CD8-positive, alpha-beta memory T cell (primary cell): Measurements from ENCODE around the gene AHCY. TPM values are rescaled to one million over a fixed set of nuclear protein-coding genes. Genes with fewer than 3 reads are reported as not detected.

Experiments
- CTCF ChIA-PET: fragments of 350-600 bp; sonication (Branson Sonifier 250); formaldehyde crosslinking; loops from one replicate; lab custom pipeline; 2021; ENCODE audit warnings: antibody characterized with exemption; lab: Charles Lee
- POLR2A ChIA-PET: fragments of 350-600 bp; sonication (Branson Sonifier 250); formaldehyde crosslinking; loops from one replicate; lab custom pipeline; 2021; ENCODE audit warnings: antibody characterized with exemption; lab: Charles Lee
- DNase-seq, 5 donors: peaks; one replicate each; pipeline versions ENCODE4 v3.0.0 to v3.0.0-alpha.2; 2020 to 2022; ENCODE audit warnings: mixed read lengths in 1 of 5
- H3K27ac ChIP-seq: one replicate; pipeline ENCODE4 v1.7.0; 2013; ENCODE audit warnings: low read depth, mild to moderate bottlenecking, low read length, moderate library complexity
- H3K27me3 ChIP-seq: 2 replicates; pipeline ENCODE4 v1.7.0; 2013; ENCODE audit warnings: low read length, mild to moderate bottlenecking; ENCODE audit not compliant: insufficient read depth, poor library complexity, severe bottlenecking
- H3K36me3 ChIP-seq: 2 replicates; pipeline ENCODE4 v1.7.0; 2013; ENCODE audit warnings: mild to moderate bottlenecking, low read length, moderate library complexity; ENCODE audit not compliant: insufficient read depth
- H3K4me1 ChIP-seq: 2 replicates; pipeline ENCODE4 v1.7.0; 2013; ENCODE audit warnings: mild to moderate bottlenecking, low read length, moderate library complexity; ENCODE audit not compliant: insufficient read depth
- H3K4me3 ChIP-seq: 2 replicates; pipeline ENCODE4 v1.7.0; 2013; ENCODE audit warnings: mild to moderate bottlenecking, low read length
- H3K9me3 ChIP-seq: 2 replicates; pipeline ENCODE4 v1.7.0; 2013; ENCODE audit warnings: mild to moderate bottlenecking, low read length
- H3K27ac Mint-ChIP-seq, 8 donors: one replicate each; pipeline ENCODE4 v1.8.0; 2020 to 2021; ENCODE audit warnings: mixed read lengths in 8 of 8, mild to moderate bottlenecking in 6 of 8, inconsistent platforms in 3 of 8, moderate library complexity in 3 of 8
- H3K27me3 Mint-ChIP-seq, 2 donors: one replicate each; pipeline ENCODE4 v1.8.0; 2020 to 2021; ENCODE audit warnings: mixed read lengths in 2 of 2, mild to moderate bottlenecking in 1 of 2, moderate library complexity in 1 of 2
- H3K36me3 Mint-ChIP-seq, 3 donors: one replicate each; pipeline ENCODE4 v1.8.0; 2020 to 2021; ENCODE audit warnings: mixed read lengths in 3 of 3, inconsistent platforms in 1 of 3, mild to moderate bottlenecking in 1 of 3
- H3K4me1 Mint-ChIP-seq, 3 donors: one replicate each; pipeline ENCODE4 v1.8.0; 2020 to 2021; ENCODE audit warnings: mixed read lengths in 3 of 3, inconsistent platforms in 1 of 3, mild to moderate bottlenecking in 1 of 3
- H3K4me3 Mint-ChIP-seq, 7 donors: one replicate each; pipeline ENCODE4 v1.8.0; 2020 to 2021; ENCODE audit warnings: mixed read lengths in 7 of 7, mild to moderate bottlenecking in 6 of 7, moderate library complexity in 4 of 7, inconsistent platforms in 2 of 7
- H3K9me3 Mint-ChIP-seq, 5 donors: one replicate each; pipeline ENCODE4 v1.8.0; 2020 to 2022; ENCODE audit warnings: mixed read lengths in 5 of 5, mild to moderate bottlenecking in 3 of 5, moderate library complexity in 2 of 5, inconsistent platforms in 1 of 5
- polyA plus RNA-seq: library from polyadenylated mRNA; unstranded; fragments of 300-500 nt; fragmentation: Illumina TruSeq; gene quantifications from one replicate; pipeline ENCODE4 v1.2.3, GENCODE V29; 2021
- total RNA-seq, 2 experiments: library from RNA; stranded (reverse); gene quantifications; one replicate each; pipeline ENCODE4 v1.2.3, GENCODE V29; 2021

AHCY gene
- total and polyA plus RNA-seq, 3 experiments from 2014 or later, result 21.4 to 175 (median 169) TPM

GRCh38 chr20:34310481-34311117, 7.4 kb upstream of the AHCY start:
- Histone ChIP-seq H3K27me3 (peaks cover 7% of the 10 kb centered on the region), H3K27ac (no peak overlapping the region), H3K9me3 (no peaks in the 10 kb centered on the region), H3K4me3 (no peak overlapping the region), H3K36me3 (no peaks in the 10 kb centered on the region), H3K4me1 (peaks cover 9% of the 10 kb centered on the region)
- Mint-ChIP-seq H3K27ac (no peak overlapping the region), H3K4me3 (no peak overlapping the region), H3K27me3 (peaks cover 2 to 21% of the 10 kb centered on the region in 2 donors), H3K9me3 (no peaks in the 10 kb centered on the region), H3K4me1 (peaks cover 6 to 13% (median 12%) of the 10 kb centered on the region in 3 donors), H3K36me3 (no peaks in the 10 kb centered on the region)
- ChIA-PET CTCF (interaction anchor here (1.0 to 3.5 kb wide), 5 partner anchors 8 to 457 kb away, joined by 3 to 73 read pairs (median 29); partner anchors contain the start of genes AHCY and DYNLRB1), POLR2A (no interaction called here)
- DNase-seq, result no peak

DNA sequence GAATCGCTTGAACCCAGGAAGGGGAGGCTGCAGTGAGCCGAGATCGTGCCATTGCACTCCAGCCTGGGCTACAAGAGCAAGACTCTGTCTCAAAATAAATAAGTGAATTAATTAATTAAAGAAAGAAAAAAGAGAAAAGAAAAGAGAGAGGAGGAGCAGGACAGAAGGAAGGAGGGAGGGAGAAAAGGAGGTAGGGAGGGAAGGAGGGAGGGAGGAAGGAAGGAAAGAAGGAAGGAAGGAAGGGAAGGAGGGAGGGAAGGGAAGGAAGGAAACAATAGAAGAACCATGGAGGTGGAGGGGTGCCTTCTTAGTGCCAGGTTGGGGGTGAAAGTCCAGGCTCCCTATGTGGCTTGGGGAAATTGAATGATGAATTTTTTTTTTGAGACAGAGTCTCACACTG, 6.5 kb upstream of the AHCY start:
- Mint-ChIP-seq H3K36me3 (no peaks in the 10 kb centered on the region), H3K27me3 (peaks cover 2 to 20% of the 10 kb centered on the region in 2 donors), H3K4me3 (no peak overlapping the region), H3K4me1 (peaks cover 6 to 13% (median 12%) of the 10 kb centered on the region in 3 donors), H3K9me3 (no peaks in the 10 kb centered on the region), H3K27ac (no peak overlapping the region)
- no peak for DNase-seq
- H3K9me3 ChIP-seq, result no peaks in the 10 kb centered on the region
- POLR2A ChIA-PET, result no interaction called here
- peaks cover 9% of the 10 kb centered on the region for H3K4me1 ChIP-seq
- no peaks in the 10 kb centered on the region for H3K36me3 ChIP-seq
- CTCF ChIA-PET, result interaction anchor here (1.1 kb wide), 1 partner anchor 457 kb away, joined by 3 read pairs; no protein-coding TSS in a partner anchor
- peaks cover 7% of the 10 kb centered on the region for H3K27me3 ChIP-seq
- H3K27ac ChIP-seq, result no peak overlapping the region
- H3K4me3 ChIP-seq, result no peak overlapping the region

DNA sequence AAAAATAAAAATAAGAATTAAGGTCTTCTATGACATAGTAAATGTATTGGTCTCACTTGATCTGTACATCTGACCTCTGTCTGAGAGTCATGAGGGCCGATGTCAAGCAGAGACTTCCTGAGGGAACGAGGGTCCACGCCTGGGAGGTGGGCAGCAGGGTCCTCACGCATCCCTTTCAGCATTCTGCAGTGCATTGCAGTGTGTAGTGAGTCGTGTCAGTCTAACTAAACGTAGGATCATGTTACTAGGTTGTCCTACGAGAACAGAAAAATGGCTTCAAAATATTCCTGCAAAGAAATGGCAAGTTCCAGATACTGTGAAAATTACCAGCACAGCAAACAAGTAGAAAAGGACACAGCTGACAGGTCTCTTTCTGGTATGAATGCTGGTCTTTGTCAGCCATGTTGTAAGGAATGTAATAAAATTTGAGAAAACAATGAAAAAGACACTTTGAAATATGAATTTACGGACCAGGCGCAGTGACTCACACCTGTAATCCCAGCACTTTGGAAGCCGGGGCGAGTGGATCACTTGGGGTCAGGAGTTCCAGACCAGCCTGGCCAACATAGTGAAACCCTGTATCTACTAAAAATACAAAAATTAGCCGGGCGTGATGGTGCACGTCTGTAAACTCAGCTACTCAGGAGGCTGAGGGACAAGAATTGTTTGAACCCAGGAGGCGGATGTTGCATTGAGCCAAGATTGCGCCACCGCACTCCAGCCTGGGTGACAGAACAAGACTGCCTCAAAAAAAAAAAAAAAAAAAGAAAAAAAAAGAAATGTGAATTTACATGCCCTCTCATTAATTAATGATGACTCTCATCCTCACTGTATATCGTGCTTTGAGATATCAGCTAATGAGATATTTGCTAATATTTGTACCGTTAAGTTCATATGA, 2.4 kb upstream of the AHCY start:
- Histone ChIP-seq H3K9me3 (no peaks in the 10 kb centered on the region), H3K27me3 (no peaks in the 10 kb centered on the region), H3K36me3 (no peaks in the 10 kb centered on the region), H3K4me1 (peaks cover 18% of the 10 kb centered on the region), H3K27ac (no peak overlapping the region), H3K4me3 (no peak overlapping the region)
- no peak for DNase-seq
- H3K36me3 Mint-ChIP-seq, result peaks cover 0 to 4% (median 0%) of the 10 kb centered on the region in 3 donors
- POLR2A ChIA-PET, result no interaction called here
- H3K27me3 Mint-ChIP-seq, result peaks cover 1 to 4% of the 10 kb centered on the region in 2 donors
- peak overlapping the region in 1 of 7 donors; percentile 34 for H3K4me3 Mint-ChIP-seq
- H3K27ac Mint-ChIP-seq, result no peak overlapping the region
- H3K4me1 Mint-ChIP-seq, result peaks cover 11 to 21% (median 16%) of the 10 kb centered on the region in 3 donors
- no peaks in the 10 kb centered on the region for H3K9me3 Mint-ChIP-seq
- CTCF ChIA-PET, result no interaction called here

DNA sequence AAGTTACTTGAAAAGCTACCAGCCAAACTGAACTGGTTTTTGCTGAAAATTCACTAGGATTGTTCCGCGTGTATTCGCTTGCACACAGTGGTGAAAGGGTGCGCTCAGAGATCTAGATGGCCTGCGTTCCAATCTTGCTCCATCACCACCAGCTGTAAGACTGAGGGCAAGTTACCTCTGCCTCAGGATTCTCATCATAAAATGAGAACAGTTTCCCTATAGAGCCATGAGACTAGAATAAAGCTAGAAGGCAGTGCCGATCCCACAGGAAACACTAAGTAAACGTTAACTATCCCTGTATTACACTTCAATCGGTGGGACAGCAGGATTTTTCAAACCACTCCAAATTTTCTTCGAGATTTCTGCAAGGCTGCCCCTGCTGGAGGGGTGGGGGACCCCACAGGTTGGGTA, 838 bp downstream of the AHCY start:
- DNase-seq, result no peak

DNA sequence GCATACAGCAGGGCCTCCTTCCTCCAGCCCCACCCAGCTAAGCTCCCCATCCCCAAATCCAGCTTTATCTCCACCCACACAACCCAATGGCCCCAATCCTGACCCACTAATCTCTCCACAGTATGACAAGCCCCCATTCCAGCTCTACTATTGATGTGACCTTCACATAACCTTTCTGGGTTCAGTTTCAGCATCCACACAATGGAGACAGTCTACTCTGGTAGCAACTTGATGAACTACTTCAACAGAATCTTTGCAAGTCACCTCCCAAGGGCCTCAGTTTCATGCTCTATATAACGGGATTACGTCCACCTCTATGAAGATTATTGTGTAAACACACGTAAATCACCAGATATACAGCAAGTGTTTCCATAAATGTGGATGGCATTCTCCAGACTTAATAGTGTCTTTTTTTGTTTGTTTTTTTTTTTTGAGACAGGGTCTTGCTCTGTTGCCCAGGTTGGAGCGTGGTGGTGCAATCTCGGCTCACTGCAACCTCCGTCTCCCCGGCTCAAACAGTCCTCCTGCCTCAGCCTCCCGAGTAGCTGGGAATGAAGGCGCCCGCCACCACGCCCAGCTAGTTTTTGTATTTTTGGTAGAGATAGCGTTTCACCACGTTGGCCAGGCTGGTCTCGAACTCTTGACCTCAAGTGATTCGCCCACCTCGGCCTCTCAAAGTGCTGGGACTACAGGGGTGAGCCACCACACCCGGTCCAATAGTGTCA, 1.4 kb downstream of the AHCY start:
- Mint-ChIP-seq H3K4me1 (peaks cover 11 to 21% (median 16%) of the 10 kb centered on the region in 3 donors), H3K36me3 (peaks cover 0 to 4% (median 0%) of the 10 kb centered on the region in 3 donors), H3K9me3 (no peaks in the 10 kb centered on the region), H3K27me3 (peaks cover 0 to 1% of the 10 kb centered on the region in 2 donors), H3K4me3 (peak overlapping the region; percentile 77 to 99 (median 80)), H3K27ac (peak overlapping the region in 7 of 8 donors; percentile 17 to 87 (median 74))
- Histone ChIP-seq H3K4me1 (peaks cover 18% of the 10 kb centered on the region), H3K4me3 (peak overlapping the region; percentile 94), H3K27me3 (no peaks in the 10 kb centered on the region), H3K9me3 (no peaks in the 10 kb centered on the region), H3K36me3 (no peaks in the 10 kb centered on the region), H3K27ac (no peak overlapping the region)
- ChIA-PET CTCF (interaction anchor here (3.9 kb wide), 1 partner anchor 10 kb away, joined by 31 read pairs; no protein-coding TSS in a partner anchor), POLR2A (no interaction called here)
- no peak for DNase-seq

More for the DNA sequence above, 838 bp downstream of the AHCY start:
- peak overlapping the region; percentile 94 for H3K4me3 ChIP-seq
- ChIA-PET CTCF (interaction anchor here (0.9 to 3.9 kb wide), 2 partner anchors 10 to 220 kb away, joined by 3 to 31 read pairs; no protein-coding TSS in a partner anchor), POLR2A (interaction anchor here (1.0 to 1.2 kb wide), 3 partner anchors 11 to 214 kb away, joined by 3 read pairs; no protein-coding TSS in a partner anchor)
- H3K4me1 ChIP-seq, result peaks cover 18% of the 10 kb centered on the region
- H3K4me1 Mint-ChIP-seq, result peaks cover 11 to 21% (median 16%) of the 10 kb centered on the region in 3 donors
- peaks cover 0 to 1% of the 10 kb centered on the region in 2 donors for H3K27me3 Mint-ChIP-seq
- H3K27ac ChIP-seq, result peak overlapping the region; percentile 84
- H3K4me3 Mint-ChIP-seq, result peak overlapping the region; percentile 77 to 99 (median 80)
- no peaks in the 10 kb centered on the region for H3K9me3 ChIP-seq
- H3K27me3 ChIP-seq, result no peaks in the 10 kb centered on the region
- H3K36me3 ChIP-seq, result no peaks in the 10 kb centered on the region
- peak overlapping the region in 7 of 8 donors; percentile 50 to 87 (median 84) for H3K27ac Mint-ChIP-seq
- no peaks in the 10 kb centered on the region for H3K9me3 Mint-ChIP-seq
- peaks cover 0 to 4% (median 0%) of the 10 kb centered on the region in 3 donors for H3K36me3 Mint-ChIP-seq

DNA sequence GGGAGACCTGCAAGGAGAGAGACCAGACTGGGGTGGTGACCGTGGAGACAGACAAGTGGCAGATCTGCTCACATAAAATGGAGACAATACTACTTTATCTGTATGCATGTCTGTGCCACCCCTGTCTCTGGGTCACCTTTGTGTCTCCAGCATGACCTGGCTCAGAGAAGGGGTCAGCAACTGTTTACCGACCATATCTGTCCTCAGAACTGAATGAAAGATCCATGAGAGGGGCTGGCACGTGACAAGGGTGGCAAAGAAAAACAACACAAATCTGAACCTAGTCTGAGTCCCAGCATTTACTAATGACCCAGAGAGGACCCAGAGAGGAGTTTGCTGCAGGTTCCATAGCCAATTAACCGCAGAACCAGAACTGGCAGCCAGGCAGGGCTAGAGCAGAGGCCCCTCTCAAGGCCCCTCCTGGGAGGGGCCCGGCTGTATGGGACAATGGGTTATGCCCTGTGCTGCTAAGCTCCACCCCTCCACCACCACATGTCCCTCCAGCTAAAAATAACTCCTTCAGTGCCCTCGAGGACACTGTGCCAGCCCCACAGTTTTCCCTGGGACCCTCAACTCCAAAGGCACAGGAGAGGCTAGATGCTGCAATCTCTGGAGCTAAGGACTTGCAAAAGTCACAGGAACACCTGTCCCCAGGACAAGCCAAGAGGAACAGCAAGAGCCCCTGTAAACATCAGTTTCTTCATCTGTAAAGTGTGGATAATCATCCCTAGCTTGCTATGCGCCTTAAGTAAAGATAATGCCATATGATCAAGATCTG, 2.2 kb downstream of the AHCY start:
- Mint-ChIP-seq H3K4me3 (peak overlapping the region; percentile 9 to 90 (median 70)), H3K4me1 (peaks cover 11 to 21% (median 16%) of the 10 kb centered on the region in 3 donors), H3K36me3 (peaks cover 0 to 4% (median 0%) of the 10 kb centered on the region in 3 donors), H3K27ac (peak overlapping the region in 4 of 8 donors; percentile 17 to 64 (median 34)), H3K9me3 (no peaks in the 10 kb centered on the region), H3K27me3 (peaks cover 0 to 1% of the 10 kb centered on the region in 2 donors)
- DNase-seq, result no peak
- Histone ChIP-seq H3K4me3 (no peak overlapping the region), H3K4me1 (peaks cover 18% of the 10 kb centered on the region), H3K36me3 (no peaks in the 10 kb centered on the region), H3K9me3 (no peaks in the 10 kb centered on the region), H3K27ac (no peak overlapping the region), H3K27me3 (no peaks in the 10 kb centered on the region)
- POLR2A ChIA-PET, result no interaction called here
- CTCF ChIA-PET, result interaction anchor here (3.9 kb wide), 1 partner anchor 11 kb away, joined by 31 read pairs; no protein-coding TSS in a partner anchor
